ENCODE data around the gene KLF13.

KLF13 gene

DNA sequence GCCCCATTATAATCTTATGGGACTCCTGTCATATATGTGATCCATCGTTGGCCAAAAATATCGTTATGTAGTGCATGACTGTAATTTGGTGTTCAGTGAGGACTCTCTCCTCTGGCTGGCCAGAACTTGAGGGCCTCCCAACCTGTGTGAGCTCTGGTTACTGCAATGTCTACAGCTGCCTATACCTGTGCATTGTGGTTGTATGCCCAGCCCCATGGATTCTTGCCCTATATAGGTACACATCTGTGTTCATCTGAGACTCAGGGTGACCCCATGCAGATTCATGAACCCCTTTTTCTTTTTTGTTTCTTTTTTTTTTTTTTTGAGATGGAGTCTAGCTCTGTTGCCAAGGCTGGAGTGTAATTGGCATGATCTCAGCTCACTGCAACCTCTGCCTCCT lies 32.6 kb upstream of the KLF13 start:
- TF ChIP-seq, protein P1, sequence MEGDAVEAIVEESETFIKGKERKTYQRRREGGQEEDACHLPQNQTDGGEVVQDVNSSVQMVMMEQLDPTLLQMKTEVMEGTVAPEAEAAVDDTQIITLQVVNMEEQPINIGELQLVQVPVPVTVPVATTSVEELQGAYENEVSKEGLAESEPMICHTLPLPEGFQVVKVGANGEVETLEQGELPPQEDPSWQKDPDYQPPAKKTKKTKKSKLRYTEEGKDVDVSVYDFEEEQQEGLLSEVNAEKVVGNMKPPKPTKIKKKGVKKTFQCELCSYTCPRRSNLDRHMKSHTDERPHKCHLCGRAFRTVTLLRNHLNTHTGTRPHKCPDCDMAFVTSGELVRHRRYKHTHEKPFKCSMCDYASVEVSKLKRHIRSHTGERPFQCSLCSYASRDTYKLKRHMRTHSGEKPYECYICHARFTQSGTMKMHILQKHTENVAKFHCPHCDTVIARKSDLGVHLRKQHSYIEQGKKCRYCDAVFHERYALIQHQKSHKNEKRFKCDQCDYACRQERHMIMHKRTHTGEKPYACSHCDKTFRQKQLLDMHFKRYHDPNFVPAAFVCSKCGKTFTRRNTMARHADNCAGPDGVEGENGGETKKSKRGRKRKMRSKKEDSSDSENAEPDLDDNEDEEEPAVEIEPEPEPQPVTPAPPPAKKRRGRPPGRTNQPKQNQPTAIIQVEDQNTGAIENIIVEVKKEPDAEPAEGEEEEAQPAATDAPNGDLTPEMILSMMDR (conservative IDR thresholded peaks at IDR 0.05) = no peak
- no peak for TF ChIP-seq ZFX (IDR thresholded peaks at IDR 0.05)
- H3K27ac ChIP-seq = no peak overlapping the region

DNA sequence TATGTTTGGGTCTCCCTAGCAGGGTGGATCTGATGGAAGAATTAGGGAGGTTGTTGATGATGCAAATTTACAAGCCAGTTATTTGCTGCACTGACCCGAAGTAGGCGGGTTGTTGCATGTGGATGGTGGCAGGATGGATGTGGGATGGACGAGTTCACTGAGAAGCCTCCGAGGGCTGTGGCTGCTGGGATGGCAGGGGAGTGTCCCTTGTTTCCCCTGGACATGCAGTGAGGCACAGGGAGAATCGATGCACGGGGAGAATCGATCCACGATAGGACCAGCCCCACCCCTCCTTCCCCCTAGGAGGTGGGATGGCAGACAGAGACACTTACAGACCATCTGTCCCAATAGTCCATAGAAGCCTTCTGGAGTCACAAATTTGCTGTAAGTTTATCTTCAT lies 31.0 kb upstream of the KLF13 start:
- H3K27ac ChIP-seq = no peak overlapping the region; the same call in 1 of the 2 replicates
- TF ChIP-seq, protein P1 (conservative IDR thresholded peaks at IDR 0.05) = no peak
- TF ChIP-seq ZFX (IDR thresholded peaks at IDR 0.05) = no peak

DNA sequence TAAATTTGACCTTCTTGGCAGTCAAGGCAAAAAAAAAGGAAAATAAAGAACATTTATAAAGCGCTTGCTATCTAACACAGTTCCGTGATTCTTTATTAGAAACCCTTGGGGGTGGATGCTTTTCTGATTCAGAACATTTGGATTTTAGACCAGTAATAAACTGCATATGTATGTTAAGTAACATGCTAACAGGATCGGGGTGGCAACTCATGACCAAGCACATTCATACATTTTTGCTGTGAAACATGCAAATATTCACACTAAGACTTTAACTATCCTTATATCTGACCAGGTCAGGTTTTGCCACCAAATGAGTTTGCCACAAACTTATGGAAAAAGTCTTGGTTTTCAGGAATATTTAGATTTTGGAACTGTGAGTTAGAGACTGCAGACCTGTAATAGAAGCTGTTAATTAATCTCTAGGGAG lies 30.4 kb upstream of the KLF13 start:
- no peak for TF ChIP-seq ZFX (IDR thresholded peaks at IDR 0.05)
- TF ChIP-seq, protein P1 (conservative IDR thresholded peaks at IDR 0.05) = no peak
- peak overlapping the region; percentile 65 for H3K27ac ChIP-seq

DNA sequence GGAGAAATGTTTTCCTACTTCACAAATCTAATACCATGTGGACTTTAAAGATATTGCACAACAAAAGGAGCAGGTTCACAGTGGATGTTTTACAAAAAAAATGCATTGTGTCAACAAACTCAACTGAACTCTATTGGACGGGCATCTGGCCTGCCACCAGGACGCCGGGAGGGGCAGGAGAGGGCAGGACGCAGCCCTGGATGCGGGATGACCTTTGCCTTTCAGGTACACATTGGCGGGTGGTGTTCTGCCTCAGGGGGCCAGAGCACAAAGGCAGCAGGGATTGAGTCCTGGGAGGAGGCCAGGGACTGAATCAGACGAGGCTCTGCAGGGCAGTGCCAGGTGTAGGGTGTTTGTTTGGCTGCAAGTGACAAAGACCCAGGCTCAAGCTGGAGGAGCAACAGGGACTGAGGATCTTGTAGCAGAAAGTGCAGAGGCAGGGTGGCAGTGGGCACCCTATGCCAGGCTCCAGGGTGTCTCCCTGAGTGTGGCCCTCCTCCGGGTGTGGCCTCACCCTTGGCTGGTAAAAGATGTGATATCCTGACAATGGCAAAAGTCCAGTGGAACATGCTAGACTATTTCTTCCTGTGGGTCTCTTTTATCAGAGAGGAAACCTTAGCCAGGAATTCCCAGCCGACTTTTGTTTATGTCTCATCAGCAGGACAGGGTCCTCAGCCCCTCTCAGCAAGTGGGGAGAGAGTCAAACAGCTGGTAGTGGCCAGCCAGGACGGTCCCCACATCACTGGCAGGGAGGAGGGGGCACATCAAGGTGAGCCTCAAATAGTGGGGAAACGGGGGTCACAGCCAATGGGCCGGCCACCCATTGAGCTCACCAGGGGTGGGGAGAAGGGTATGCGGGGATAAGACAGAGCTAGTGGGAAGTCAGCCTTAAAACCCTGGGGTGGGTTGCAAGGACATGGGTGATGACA lies 29.7 kb upstream of the KLF13 start:
- TF ChIP-seq, protein P1 (conservative IDR thresholded peaks at IDR 0.05) = no peak
- TF ChIP-seq ZFX (IDR thresholded peaks at IDR 0.05) = no peak
- peak overlapping the region; percentile 65 for H3K27ac ChIP-seq

DNA sequence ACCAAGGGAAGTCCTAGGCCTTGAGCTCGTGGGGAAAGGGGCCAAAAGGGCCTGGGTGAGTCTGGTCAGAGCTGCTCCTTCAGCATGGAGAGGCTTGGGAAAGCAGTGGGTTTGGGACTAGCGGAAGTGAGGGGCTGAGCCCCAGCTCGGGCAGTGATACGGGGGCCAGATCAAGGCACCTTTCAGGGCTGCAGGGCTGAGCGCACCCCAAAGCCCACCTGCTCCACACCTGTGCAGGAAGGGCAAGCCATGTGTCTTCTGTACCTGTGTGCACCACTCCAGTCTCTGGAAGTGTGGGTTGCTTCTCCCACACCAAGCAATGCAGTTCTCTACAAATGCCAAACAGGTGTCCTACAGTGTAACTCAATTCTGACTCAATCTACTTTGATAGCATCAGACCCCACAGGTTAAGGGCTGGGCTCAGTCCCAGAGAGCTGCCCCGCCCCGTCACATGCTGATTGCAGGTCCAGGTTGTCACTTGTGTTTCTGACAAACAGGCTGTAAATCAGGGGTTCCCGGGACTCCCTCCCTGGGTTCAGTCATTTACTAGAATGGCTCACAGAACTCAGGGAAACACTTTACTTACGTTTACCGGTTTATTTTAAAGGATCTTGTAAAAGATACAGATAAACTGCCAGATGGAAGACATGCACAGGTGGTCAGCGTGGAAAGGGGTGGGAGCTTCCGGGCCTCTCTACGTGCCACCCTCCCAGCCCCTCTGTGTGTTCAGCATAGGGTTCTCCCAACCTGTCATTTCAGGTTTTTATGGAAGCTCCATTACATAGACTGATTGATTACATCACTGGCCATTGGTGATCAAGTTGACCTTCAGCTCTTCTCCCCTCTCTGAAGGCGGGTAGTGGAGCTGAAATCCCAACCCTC lies 28.8 kb upstream of the KLF13 start:
- TF ChIP-seq ZFX (IDR thresholded peaks at IDR 0.05) = no peak
- TF ChIP-seq, protein P1 (conservative IDR thresholded peaks at IDR 0.05) = no peak
- peak overlapping the region; percentile 65 for H3K27ac ChIP-seq

DNA sequence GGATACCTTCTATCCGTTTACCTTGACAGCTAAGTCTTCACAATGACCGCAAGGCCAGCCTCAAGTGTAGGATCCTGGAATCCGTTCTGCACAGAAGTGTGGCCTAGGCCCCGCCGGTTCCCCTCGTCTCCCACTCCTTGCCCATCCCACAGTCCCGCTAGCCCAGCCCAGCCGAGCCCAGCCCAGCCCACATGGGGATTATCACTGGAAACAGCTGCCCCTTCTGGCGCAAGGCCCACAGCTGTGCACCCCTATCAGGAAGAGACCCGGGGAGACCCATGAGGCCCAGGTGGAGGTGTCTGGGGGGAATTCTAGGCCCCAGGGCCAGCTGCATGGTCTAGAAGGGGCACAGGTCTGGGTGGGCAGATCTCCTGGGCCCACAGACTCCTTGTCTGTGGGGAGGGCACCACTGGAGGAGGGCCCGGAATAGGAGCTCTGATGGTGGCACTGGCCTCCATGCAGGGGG lies 27.9 kb upstream of the KLF13 start:
- TF ChIP-seq, protein P1 (conservative IDR thresholded peaks at IDR 0.05) = no peak
- TF ChIP-seq ZFX (IDR thresholded peaks at IDR 0.05) = no peak
- no peak overlapping the region for H3K27ac ChIP-seq
